Measurements from ENCODE around the gene BNIP1.

BNIP1 gene

DNA sequence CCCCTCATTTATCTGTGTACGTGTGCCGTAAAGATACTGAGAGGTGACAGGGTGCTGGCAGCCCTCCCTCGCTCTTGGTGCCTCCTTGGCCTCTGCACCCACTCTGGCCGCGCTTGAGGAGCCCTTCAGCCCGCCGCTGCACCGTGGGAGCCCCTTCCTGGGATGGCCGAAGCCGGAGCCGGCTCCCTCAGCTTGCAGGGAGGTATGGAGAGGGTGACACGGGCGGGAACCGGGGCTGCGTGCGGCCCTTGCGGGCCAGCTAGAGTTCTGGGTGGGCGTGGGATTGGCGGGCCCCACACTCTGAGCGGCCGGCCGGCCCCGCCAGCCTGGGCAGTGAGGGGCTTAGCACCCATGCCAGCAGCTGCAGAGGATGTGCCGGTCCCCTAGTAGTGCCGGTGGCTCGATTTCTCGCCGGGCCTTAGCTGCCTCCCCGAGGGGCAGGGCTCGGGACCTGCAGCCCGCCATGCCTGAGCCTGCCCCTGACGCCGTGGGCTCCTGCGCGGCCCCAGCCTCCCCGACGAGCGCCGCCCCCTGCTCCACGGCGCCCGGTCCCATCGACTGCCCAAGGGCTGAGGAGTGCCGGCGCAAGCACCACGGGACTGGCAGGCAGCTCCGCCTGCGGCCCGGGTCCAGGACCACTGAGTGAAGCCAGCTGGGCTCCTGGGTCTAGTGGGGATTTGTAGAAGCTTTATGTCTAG is 69.1 kb downstream of the BNIP1 start:
- H3K36me3 ChIP-seq (ENCODE audit: control insufficient read depth in 1 of 2, insufficient read depth in 2 of 2, low read length in 2 of 2) = no peaks in the 10 kb centered on the region

More for the DNA sequence above, 69.1 kb downstream of the BNIP1 start:
- WGBS (ENCODE audit: extremely low coverage, insufficient coverage, insufficient read length) = no CpG with 5 or more reads among the region's 49 CpGs
- H2AK5ac ChIP-seq (ENCODE audit: low read length) = no peak overlapping the region
- no peak overlapping the region for H4K91ac ChIP-seq (ENCODE audit: low read depth, low read length)
- H2BK5ac ChIP-seq (ENCODE audit: low read depth, low read length, poor library complexity) = no peak overlapping the region
- H2BK120ac ChIP-seq (ENCODE audit: insufficient read depth, low read length, poor library complexity) = no peak overlapping the region
- H3K14ac ChIP-seq (ENCODE audit: low read length) = no peak overlapping the region
- H3K79me1 ChIP-seq (ENCODE audit: low read length) = no peaks in the 10 kb centered on the region
- no peaks in the 10 kb centered on the region for H3K4me1 ChIP-seq (ENCODE audit: control insufficient read depth in 1 of 2, insufficient read depth in 2 of 2, low read length in 2 of 2)
- no peak overlapping the region for H3K9ac ChIP-seq (ENCODE audit: low read length)
- H3K18ac ChIP-seq (ENCODE audit: low read length) = no peak overlapping the region
- H3K23ac ChIP-seq (ENCODE audit: low read length) = no peak overlapping the region
- no peak overlapping the region for H2AFZ ChIP-seq (ENCODE audit: insufficient read depth, low read length, poor library complexity)
- H3K27me3 ChIP-seq (ENCODE audit: insufficient read depth, low read length) = no peaks in the 10 kb centered on the region
- H4K8ac ChIP-seq (ENCODE audit: low read depth, low read length) = no peak overlapping the region
- H3K27ac ChIP-seq (ENCODE audit: low read depth, low read length) = no peak overlapping the region
- no peak overlapping the region for H4K12ac ChIP-seq (ENCODE audit: low read depth, low read length)
- H3K4me2 ChIP-seq (ENCODE audit: low read length) = no peak overlapping the region
- H3K9me3 ChIP-seq (ENCODE audit: insufficient read depth, low read depth, low read length) = no peaks in the 10 kb centered on the region
- H3K4me3 ChIP-seq (ENCODE audit: low read depth, low read length) = no peak overlapping the region
- DNase-seq = no peak
- H3K4ac ChIP-seq (ENCODE audit: low read depth, low read length) = no peak overlapping the region
- no peak overlapping the region for H2BK12ac ChIP-seq (ENCODE audit: low read length)
- no peaks in the 10 kb centered on the region for H3K79me2 ChIP-seq (ENCODE audit: control insufficient read depth, insufficient read depth, low read length, poor library complexity)

All from trophoblast cell (in vitro differentiated cells and primary cell).